ENCODE data around the gene TRAF3. TPM values are rescaled to one million over a fixed set of nuclear protein-coding genes. Genes with fewer than 3 reads are reported as not detected.

The TRAF3 gene
- total and polyA plus RNA-seq, 3 experiments from 2014 or later, result 16.3 to 62.0 (median 61.6) TPM

DNA sequence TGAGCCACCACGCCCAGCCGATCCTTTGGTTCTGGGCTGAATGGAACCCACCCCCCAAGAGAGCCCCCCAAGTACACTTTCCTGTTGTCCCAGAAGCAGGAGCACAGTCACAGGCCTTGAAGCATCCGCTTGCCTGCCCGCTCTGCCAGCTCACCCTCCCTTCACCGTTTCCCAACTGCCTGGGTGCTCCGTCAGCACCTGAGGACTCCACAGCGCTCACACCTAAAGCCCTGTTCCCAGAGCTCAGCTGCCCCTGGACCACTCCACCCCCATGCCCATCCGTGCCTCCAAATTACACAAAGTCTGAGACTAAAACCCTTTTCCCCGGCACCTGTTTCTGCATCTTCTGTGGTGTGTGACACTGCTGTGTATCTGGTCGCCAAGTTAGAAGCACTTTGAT lies 44.3 kb upstream of the TRAF3 start:
- Histone ChIP-seq H3K27me3 (ENCODE audit: insufficient read depth, low read length, poor library complexity, severe bottlenecking) (no peaks in the 10 kb centered on the region), H3K4me3 (ENCODE audit: low read length) (no peak overlapping the region), H3K4me1 (ENCODE audit: insufficient read depth, low read length) (no peaks in the 10 kb centered on the region), H3K9me3 (ENCODE audit: low read length) (no peaks in the 10 kb centered on the region), H3K36me3 (ENCODE audit: insufficient read depth, low read length) (peaks cover 8% of the 10 kb centered on the region), H3K27ac (ENCODE audit: low read depth, low read length) (no peak overlapping the region)
- DNase-seq, result no peak
- Mint-ChIP-seq H3K4me1 (no peaks in the 10 kb centered on the region), H3K27me3 (no peaks in the 10 kb centered on the region), H3K4me3 (no peak overlapping the region), H3K36me3 (peaks cover 0 to 47% (median 11%) of the 10 kb centered on the region in 3 donors), H3K9me3 (no peaks in the 10 kb centered on the region), H3K27ac (peak overlapping the region in 1 of 8 donors; percentile 23)
- ChIA-PET CTCF (no interaction called here), POLR2A (interaction anchor here (0.7 kb wide), 1 partner anchor 38 kb away, joined by 6 read pairs; no protein-coding TSS in a partner anchor)

DNA sequence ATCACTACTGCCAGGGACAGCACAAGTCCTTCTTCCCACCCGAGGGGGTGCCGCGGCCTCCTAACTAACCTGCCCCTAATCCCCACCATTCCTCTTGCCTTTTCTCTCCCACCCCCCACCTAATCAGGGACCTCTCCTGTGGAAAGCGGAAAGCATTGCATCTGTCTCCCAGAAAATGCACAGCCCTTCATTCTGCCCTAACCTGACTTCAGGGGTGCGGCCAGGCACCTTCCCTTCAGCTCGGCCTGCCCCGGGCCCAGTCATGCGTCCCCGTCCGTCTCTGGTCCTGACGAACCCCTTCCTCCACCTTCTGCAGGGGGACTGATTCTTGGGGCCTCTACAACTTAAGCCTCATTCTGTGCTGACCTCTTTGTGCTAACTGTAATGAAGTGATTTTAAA lies 43.9 kb upstream of the TRAF3 start:
- peaks cover 5% of the 10 kb centered on the region for H3K36me3 ChIP-seq (ENCODE audit: insufficient read depth, low read length)
- H3K9me3 ChIP-seq (ENCODE audit: low read length), result no peaks in the 10 kb centered on the region
- H3K27ac ChIP-seq (ENCODE audit: low read depth, low read length), result no peak overlapping the region
- Mint-ChIP-seq H3K4me3 (no peak overlapping the region), H3K27me3 (no peaks in the 10 kb centered on the region), H3K27ac (peak overlapping the region in 1 of 8 donors; percentile 23), H3K36me3 (peaks cover 0 to 45% (median 9%) of the 10 kb centered on the region in 3 donors), H3K4me1 (no peaks in the 10 kb centered on the region), H3K9me3 (no peaks in the 10 kb centered on the region)
- no peaks in the 10 kb centered on the region for H3K4me1 ChIP-seq (ENCODE audit: insufficient read depth, low read length)
- POLR2A ChIA-PET, result no interaction called here
- no peaks in the 10 kb centered on the region for H3K27me3 ChIP-seq (ENCODE audit: insufficient read depth, low read length, poor library complexity, severe bottlenecking)
- CTCF ChIA-PET, result no interaction called here
- no peak overlapping the region for H3K4me3 ChIP-seq (ENCODE audit: low read length)
- DNase-seq, result no peak

DNA sequence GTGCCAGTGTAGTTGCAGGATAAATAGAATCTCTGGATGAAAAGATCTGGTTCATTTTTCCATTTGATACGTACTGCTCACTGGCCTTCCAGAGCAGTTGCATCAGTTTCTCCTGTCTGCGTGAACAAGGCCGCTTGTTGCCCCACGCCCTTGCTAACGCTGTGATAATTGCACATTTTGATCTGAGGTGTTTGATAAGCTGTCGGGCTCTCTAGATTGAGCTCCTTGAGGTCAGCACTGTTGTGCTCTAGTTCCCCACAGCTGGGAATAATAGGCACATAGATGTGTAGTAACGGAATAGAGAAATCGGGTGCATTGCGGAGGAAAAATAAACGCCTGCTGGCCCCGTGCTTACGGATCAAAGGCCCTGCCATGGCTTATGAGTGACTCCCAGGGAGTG lies 42.8 kb upstream of the TRAF3 start:
- Histone ChIP-seq H3K36me3 (ENCODE audit: insufficient read depth, low read length) (no peaks in the 10 kb centered on the region), H3K4me1 (ENCODE audit: insufficient read depth, low read length) (no peaks in the 10 kb centered on the region), H3K4me3 (ENCODE audit: low read length) (no peak overlapping the region), H3K27me3 (ENCODE audit: insufficient read depth, low read length, poor library complexity, severe bottlenecking) (no peaks in the 10 kb centered on the region), H3K27ac (ENCODE audit: low read depth, low read length) (no peak overlapping the region), H3K9me3 (ENCODE audit: low read length) (no peaks in the 10 kb centered on the region)
- Mint-ChIP-seq H3K36me3 (peaks cover 0 to 37% (median 6%) of the 10 kb centered on the region in 3 donors), H3K4me3 (no peak overlapping the region), H3K27ac (no peak overlapping the region), H3K27me3 (no peaks in the 10 kb centered on the region), H3K4me1 (no peaks in the 10 kb centered on the region), H3K9me3 (no peaks in the 10 kb centered on the region)
- CTCF ChIA-PET, result interaction anchor here (0.9 kb wide), 1 partner anchor 40 kb away, joined by 3 read pairs; no protein-coding TSS in a partner anchor
- no peak for DNase-seq
- POLR2A ChIA-PET, result no interaction called here

DNA sequence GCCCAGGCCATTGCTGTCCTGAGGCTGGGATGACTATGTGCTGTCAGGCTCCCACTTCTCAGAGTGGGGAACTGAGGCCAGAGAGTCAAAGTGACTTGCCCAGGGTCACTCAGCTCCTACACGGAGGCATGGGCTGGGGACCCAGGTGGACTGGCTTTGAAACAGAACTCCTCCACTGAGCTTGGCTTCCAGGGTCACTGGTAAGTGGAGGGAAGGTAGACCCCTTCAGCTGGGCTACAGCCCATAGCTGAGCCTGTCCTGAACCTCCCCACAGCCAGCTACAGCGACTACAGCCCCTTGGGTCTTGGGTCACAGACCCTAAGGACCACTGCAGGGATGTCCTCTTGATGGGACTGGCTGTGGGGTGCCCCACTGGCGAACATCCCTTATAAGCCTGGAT lies 40.3 kb upstream of the TRAF3 start:
- ChIA-PET POLR2A (no interaction called here), CTCF (no interaction called here)
- Mint-ChIP-seq H3K27ac (no peak overlapping the region), H3K36me3 (peaks cover 0 to 19% (median 6%) of the 10 kb centered on the region in 3 donors), H3K4me3 (no peak overlapping the region), H3K4me1 (no peaks in the 10 kb centered on the region), H3K9me3 (peaks cover 0 to 5% (median 2%) of the 10 kb centered on the region in 5 donors), H3K27me3 (no peaks in the 10 kb centered on the region)
- Histone ChIP-seq H3K9me3 (ENCODE audit: low read length) (no peaks in the 10 kb centered on the region), H3K4me1 (ENCODE audit: insufficient read depth, low read length) (no peaks in the 10 kb centered on the region), H3K36me3 (ENCODE audit: insufficient read depth, low read length) (no peaks in the 10 kb centered on the region), H3K27me3 (ENCODE audit: insufficient read depth, low read length, poor library complexity, severe bottlenecking) (no peaks in the 10 kb centered on the region), H3K4me3 (ENCODE audit: low read length) (no peak overlapping the region), H3K27ac (ENCODE audit: low read depth, low read length) (no peak overlapping the region)
- no peak for DNase-seq

DNA sequence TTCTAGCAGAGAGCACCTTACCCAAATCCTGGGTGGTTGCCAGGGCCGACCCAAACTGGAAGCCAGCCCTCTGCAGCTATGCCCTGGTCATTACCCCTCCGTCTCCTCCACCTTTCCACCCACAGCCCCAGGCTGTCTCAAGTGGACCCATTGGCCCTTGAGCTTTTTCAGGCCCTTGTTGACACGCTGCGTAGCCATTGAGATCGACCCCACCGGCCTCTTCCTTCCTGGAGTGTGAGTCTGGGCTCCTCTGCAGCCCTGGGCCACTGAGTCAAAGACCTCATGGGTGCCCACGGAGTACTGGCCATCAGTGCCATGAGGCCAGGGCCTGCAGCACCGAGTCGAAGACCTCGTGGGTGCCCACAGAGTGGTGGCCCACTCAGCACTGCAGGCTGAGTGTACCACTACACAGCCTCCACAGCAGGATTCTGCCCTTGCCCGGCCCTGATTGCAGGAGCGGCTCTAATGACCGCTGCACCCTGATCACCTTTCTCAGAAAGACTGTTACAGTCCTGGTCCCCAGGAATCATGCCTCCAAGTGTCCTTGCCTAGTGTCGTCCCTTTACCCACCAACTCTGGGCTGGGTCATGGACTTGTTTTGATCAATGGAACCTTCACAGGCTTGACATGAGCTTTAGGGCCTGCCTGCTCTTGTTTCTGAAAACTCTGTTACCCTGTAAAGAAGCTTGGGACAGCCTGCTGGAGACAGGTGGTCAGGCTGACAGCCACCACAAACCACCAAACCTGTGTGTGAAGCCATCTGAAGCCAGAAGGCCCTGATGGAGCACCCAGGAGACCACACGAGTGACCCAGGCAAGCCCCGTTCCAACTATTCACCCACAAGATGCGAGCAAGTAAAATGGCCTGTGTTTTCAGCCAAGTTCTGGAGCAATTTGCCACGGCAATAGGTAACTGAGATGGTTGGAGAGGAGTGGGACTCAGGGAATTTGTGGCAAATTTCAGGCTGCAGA lies 39.6 kb upstream of the TRAF3 start:
- H3K36me3 ChIP-seq (ENCODE audit: insufficient read depth, low read length), result no peaks in the 10 kb centered on the region
- CTCF ChIA-PET, result no interaction called here
- no peak overlapping the region for H3K4me3 ChIP-seq (ENCODE audit: low read length)
- no peaks in the 10 kb centered on the region for H3K27me3 ChIP-seq (ENCODE audit: insufficient read depth, low read length, poor library complexity, severe bottlenecking)
- H3K27ac ChIP-seq (ENCODE audit: low read depth, low read length), result no peak overlapping the region
- Mint-ChIP-seq H3K9me3 (peaks cover 0 to 6% (median 4%) of the 10 kb centered on the region in 5 donors), H3K4me3 (no peak overlapping the region), H3K27ac (peak overlapping the region in 1 of 8 donors; percentile 12), H3K4me1 (no peaks in the 10 kb centered on the region), H3K27me3 (no peaks in the 10 kb centered on the region), H3K36me3 (peaks cover 2 to 20% (median 6%) of the 10 kb centered on the region in 3 donors)
- no peaks in the 10 kb centered on the region for H3K9me3 ChIP-seq (ENCODE audit: low read length)
- POLR2A ChIA-PET, result no interaction called here
- no peaks in the 10 kb centered on the region for H3K4me1 ChIP-seq (ENCODE audit: insufficient read depth, low read length)
- DNase-seq, result no peak

DNA sequence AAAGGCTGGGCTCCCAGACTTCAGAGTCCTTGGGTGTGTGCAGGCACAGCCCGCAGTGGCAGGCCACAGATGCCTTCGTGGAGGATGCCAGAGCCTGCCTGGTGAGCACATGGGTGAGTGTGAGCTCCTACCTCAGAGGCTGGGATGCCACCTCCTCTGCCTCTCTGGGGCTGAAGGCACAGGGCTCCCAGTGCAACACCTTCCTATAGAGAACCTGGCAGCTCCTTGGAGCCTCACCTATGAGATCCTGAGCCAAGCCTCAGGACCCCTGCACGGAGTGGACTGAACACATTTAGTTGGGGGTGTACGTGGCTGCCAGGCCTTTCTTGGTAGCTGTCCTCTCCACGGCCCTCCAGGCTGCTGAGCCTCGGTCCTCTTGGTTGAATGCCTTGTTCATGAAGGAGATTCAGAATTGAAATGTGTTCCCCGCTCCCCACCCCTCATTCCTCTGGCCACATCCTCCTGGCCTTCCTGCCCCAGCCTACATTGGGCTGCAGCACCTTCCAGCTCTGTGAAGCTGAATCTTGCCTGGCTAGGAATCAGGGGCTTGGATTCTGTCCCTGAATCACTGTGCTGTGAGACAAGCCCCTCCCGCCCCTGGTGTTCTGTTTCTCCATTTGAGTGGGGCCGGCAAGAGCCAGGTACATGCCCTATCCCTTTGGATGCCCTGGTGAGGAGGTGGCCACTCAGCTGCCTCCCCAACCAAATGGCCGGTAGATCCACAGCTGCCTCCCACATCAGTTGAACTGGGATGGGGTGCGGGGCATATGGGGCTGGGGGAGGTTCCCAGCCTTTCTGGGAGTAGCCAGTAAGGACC lies 38.7 kb upstream of the TRAF3 start:
- no peaks in the 10 kb centered on the region for H3K27me3 ChIP-seq (ENCODE audit: insufficient read depth, low read length, poor library complexity, severe bottlenecking)
- H3K36me3 ChIP-seq (ENCODE audit: insufficient read depth, low read length), result no peaks in the 10 kb centered on the region
- no peak overlapping the region for H3K27ac ChIP-seq (ENCODE audit: low read depth, low read length)
- Mint-ChIP-seq H3K27ac (peak overlapping the region in 1 of 8 donors; percentile 65), H3K27me3 (no peaks in the 10 kb centered on the region), H3K4me1 (no peaks in the 10 kb centered on the region), H3K9me3 (peaks cover 0 to 8% (median 4%) of the 10 kb centered on the region in 5 donors), H3K4me3 (no peak overlapping the region), H3K36me3 (peaks cover 4 to 16% (median 5%) of the 10 kb centered on the region in 3 donors)
- no peaks in the 10 kb centered on the region for H3K9me3 ChIP-seq (ENCODE audit: low read length)
- no peak for DNase-seq
- CTCF ChIA-PET, result interaction anchor here (1.0 kb wide), 1 partner anchor 9 kb away, joined by 3 read pairs; no protein-coding TSS in a partner anchor
- H3K4me3 ChIP-seq (ENCODE audit: low read length), result no peak overlapping the region
- H3K4me1 ChIP-seq (ENCODE audit: insufficient read depth, low read length), result no peaks in the 10 kb centered on the region
- POLR2A ChIA-PET, result no interaction called here

DNA sequence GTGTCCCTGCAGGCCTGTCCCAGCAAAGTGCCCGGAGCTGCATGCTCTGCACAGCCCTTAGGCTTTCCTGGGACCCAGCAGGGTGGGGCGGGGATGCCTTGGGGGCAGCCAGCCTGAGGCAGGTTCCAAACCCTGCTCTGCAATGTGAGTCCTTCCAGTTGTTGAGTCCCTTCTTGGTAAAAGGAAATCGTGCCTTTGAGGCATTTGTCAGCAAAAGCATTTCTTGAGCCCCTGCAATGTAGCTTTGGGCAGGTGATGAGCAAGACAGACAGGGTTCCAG lies 38.1 kb upstream of the TRAF3 start:
- Mint-ChIP-seq H3K4me3 (no peak overlapping the region), H3K4me1 (no peaks in the 10 kb centered on the region), H3K36me3 (peaks cover 2 to 15% (median 5%) of the 10 kb centered on the region in 3 donors), H3K27ac (no peak overlapping the region), H3K9me3 (peaks cover 0 to 8% (median 4%) of the 10 kb centered on the region in 5 donors), H3K27me3 (no peaks in the 10 kb centered on the region)
- POLR2A ChIA-PET, result no interaction called here
- Histone ChIP-seq H3K4me3 (ENCODE audit: low read length) (no peak overlapping the region), H3K4me1 (ENCODE audit: insufficient read depth, low read length) (no peaks in the 10 kb centered on the region), H3K36me3 (ENCODE audit: insufficient read depth, low read length) (no peaks in the 10 kb centered on the region), H3K9me3 (ENCODE audit: low read length) (no peaks in the 10 kb centered on the region), H3K27me3 (ENCODE audit: insufficient read depth, low read length, poor library complexity, severe bottlenecking) (no peaks in the 10 kb centered on the region), H3K27ac (ENCODE audit: low read depth, low read length) (no peak overlapping the region)
- CTCF ChIA-PET, result interaction anchor here (1.0 kb wide), 1 partner anchor 10 kb away, joined by 3 read pairs; no protein-coding TSS in a partner anchor
- no peak for DNase-seq

All from CD8-positive, alpha-beta memory T cell (primary cell).